ENCODE measurements around the gene CEMIP.

- no peak for TF ChIP-seq RAD21 (IDR thresholded peaks at IDR 0.05; ENCODE audit: low read length)
- TF ChIP-seq CTCF (conservative IDR thresholded peaks at IDR 0.05; ENCODE audit: low read depth, low read length): no peak
- TF ChIP-seq POLR2A (IDR thresholded peaks at IDR 0.05; ENCODE audit: low read depth, low read length): no peak
- TF ChIP-seq MAFK (IDR thresholded peaks at IDR 0.05; ENCODE audit: low read depth, low read length): no peak
- TF ChIP-seq USF2 (IDR thresholded peaks at IDR 0.05; ENCODE audit: low read depth, low read length): no peak
- no peak for TF ChIP-seq MAZ (IDR thresholded peaks at IDR 0.05; ENCODE audit: borderline replicate concordance, low read depth, low read length)
Measured at GRCh38 chr15:80779658-80780415, 667 bp downstream of the CEMIP start.

Data from IMR-90 (cell line).